ENCODE data around the gene NHLH1.

NHLH1 gene

GRCh38 chr1:160416369-160416768 lies 49.5 kb downstream of the NHLH1 start:
- Histone ChIP-seq H3K14ac (ENCODE audit: low read length) (no peak overlapping the region), H2BK120ac (ENCODE audit: insufficient read depth, low read length, poor library complexity) (no peak overlapping the region), H3K36me3 (ENCODE audit: control insufficient read depth in 1 of 2, insufficient read depth in 2 of 2, low read length in 2 of 2) (peaks cover 29 to 41% of the 10 kb centered on the region in 2 experiments), H3K27ac (ENCODE audit: low read depth, low read length) (no peak overlapping the region), H2AFZ (ENCODE audit: insufficient read depth, low read length, poor library complexity) (no peak overlapping the region), H3K4me3 (ENCODE audit: low read depth, low read length) (no peak overlapping the region), H3K27me3 (ENCODE audit: insufficient read depth, low read length) (no peaks in the 10 kb centered on the region), H3K79me2 (ENCODE audit: control insufficient read depth, insufficient read depth, low read length, poor library complexity) (no peaks in the 10 kb centered on the region), H2BK12ac (ENCODE audit: low read length) (no peak overlapping the region), H4K12ac (ENCODE audit: low read depth, low read length) (no peak overlapping the region), H3K23ac (ENCODE audit: low read length) (no peak overlapping the region), H4K8ac (ENCODE audit: low read depth, low read length) (no peak overlapping the region), H3K9ac (ENCODE audit: low read length) (no peak overlapping the region), H3K18ac (ENCODE audit: low read length) (no peak overlapping the region), H3K4ac (ENCODE audit: low read depth, low read length) (no peak overlapping the region), H3K79me1 (ENCODE audit: low read length) (no peaks in the 10 kb centered on the region), H2BK5ac (ENCODE audit: low read depth, low read length, poor library complexity) (no peak overlapping the region), H4K91ac (ENCODE audit: low read depth, low read length) (no peak overlapping the region), H2AK5ac (ENCODE audit: low read length) (no peak overlapping the region), H3K9me3 (ENCODE audit: insufficient read depth, low read depth, low read length) (no peaks in the 10 kb centered on the region), H3K4me2 (ENCODE audit: low read length) (no peak overlapping the region), H3K4me1 (ENCODE audit: control insufficient read depth in 1 of 2, insufficient read depth in 2 of 2, low read length in 2 of 2) (peaks cover 0 to 2% of the 10 kb centered on the region in 2 experiments)
- no CpG with 5 or more reads among the region's 4 CpGs for WGBS (ENCODE audit: extremely low coverage, insufficient coverage, insufficient read length)
- peak in 1 of 2 donors; percentile 53 for DNase-seq

- H3K23ac ChIP-seq (ENCODE audit: low read length), result no peak overlapping the region
- H2AFZ ChIP-seq (ENCODE audit: insufficient read depth, low read length, poor library complexity), result no peak overlapping the region
- peaks cover 29 to 47% of the 10 kb centered on the region in 2 experiments for H3K36me3 ChIP-seq (ENCODE audit: control insufficient read depth in 1 of 2, insufficient read depth in 2 of 2, low read length in 2 of 2)
- no peak overlapping the region for H2AK5ac ChIP-seq (ENCODE audit: low read length)
- no peaks in the 10 kb centered on the region for H3K79me1 ChIP-seq (ENCODE audit: low read length)
- WGBS (ENCODE audit: extremely low coverage, insufficient coverage, insufficient read length), result no CpG with 5 or more reads among the region's 6 CpGs
- no peaks in the 10 kb centered on the region for H3K79me2 ChIP-seq (ENCODE audit: control insufficient read depth, insufficient read depth, low read length, poor library complexity)
- no peak overlapping the region for H2BK5ac ChIP-seq (ENCODE audit: low read depth, low read length, poor library complexity)
- H3K18ac ChIP-seq (ENCODE audit: low read length), result no peak overlapping the region
- no peak overlapping the region for H2BK120ac ChIP-seq (ENCODE audit: insufficient read depth, low read length, poor library complexity)
- H2BK12ac ChIP-seq (ENCODE audit: low read length), result no peak overlapping the region
- H4K12ac ChIP-seq (ENCODE audit: low read depth, low read length), result no peak overlapping the region
- no peak overlapping the region for H3K4me2 ChIP-seq (ENCODE audit: low read length)
- H3K4me1 ChIP-seq (ENCODE audit: control insufficient read depth in 1 of 2, insufficient read depth in 2 of 2, low read length in 2 of 2), result peaks cover 0 to 2% of the 10 kb centered on the region in 2 experiments
- no peak overlapping the region for H3K14ac ChIP-seq (ENCODE audit: low read length)
- H3K4ac ChIP-seq (ENCODE audit: low read depth, low read length), result no peak overlapping the region
- no peak for DNase-seq
- no peak overlapping the region for H3K27ac ChIP-seq (ENCODE audit: low read depth, low read length)
- H4K8ac ChIP-seq (ENCODE audit: low read depth, low read length), result no peak overlapping the region
- H4K91ac ChIP-seq (ENCODE audit: low read depth, low read length), result no peak overlapping the region
- no peaks in the 10 kb centered on the region for H3K9me3 ChIP-seq (ENCODE audit: insufficient read depth, low read depth, low read length)
- no peaks in the 10 kb centered on the region for H3K27me3 ChIP-seq (ENCODE audit: insufficient read depth, low read length)
- H3K9ac ChIP-seq (ENCODE audit: low read length), result no peak overlapping the region
- no peak overlapping the region for H3K4me3 ChIP-seq (ENCODE audit: low read depth, low read length)
These were observed 51.6 kb downstream of the NHLH1 start for GRCh38 chr1:160418483-160418882.

DNA sequence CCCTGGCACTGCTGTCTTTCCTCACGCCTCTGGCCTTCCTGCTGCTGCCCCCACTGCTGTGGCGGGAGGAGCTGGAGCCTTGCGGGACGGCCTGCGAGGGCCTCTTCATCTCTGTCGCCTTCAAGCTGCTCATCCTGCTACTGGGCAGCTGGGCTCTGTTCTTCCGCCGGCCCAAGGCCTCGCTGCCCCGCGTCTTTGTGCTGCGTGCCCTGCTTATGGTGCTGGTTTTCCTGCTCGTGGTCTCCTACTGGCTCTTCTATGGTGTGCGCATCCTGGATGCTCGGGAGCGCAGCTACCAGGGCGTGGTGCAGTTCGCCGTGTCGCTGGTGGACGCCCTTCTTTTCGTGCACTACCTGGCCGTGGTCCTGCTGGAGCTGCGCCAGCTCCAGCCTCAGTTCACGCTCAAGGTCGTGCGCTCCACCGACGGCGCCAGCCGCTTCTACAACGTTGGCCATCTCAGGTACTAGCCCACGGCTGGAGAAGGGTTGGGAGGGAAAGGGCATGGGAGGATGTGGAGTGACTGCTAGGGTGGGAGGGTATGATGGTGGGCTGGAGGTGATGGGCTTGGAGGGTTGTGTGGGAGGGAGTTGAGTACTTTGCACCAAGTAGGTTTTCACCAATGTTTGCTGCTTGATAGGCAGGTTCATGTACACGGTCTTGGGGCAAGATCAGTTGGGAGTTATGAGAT lies 52.4 kb downstream of the NHLH1 start:
- Histone ChIP-seq H3K27me3 (ENCODE audit: insufficient read depth, low read length) (no peaks in the 10 kb centered on the region), H4K12ac (ENCODE audit: low read depth, low read length) (no peak overlapping the region), H2BK12ac (ENCODE audit: low read length) (no peak overlapping the region), H2AFZ (ENCODE audit: insufficient read depth, low read length, poor library complexity) (no peak overlapping the region), H3K18ac (ENCODE audit: low read length) (no peak overlapping the region), H3K4ac (ENCODE audit: low read depth, low read length) (no peak overlapping the region), H4K8ac (ENCODE audit: low read depth, low read length) (no peak overlapping the region), H3K27ac (ENCODE audit: low read depth, low read length) (no peak overlapping the region), H3K14ac (ENCODE audit: low read length) (no peak overlapping the region), H3K4me2 (ENCODE audit: low read length) (no peak overlapping the region), H3K36me3 (ENCODE audit: control insufficient read depth in 1 of 2, insufficient read depth in 2 of 2, low read length in 2 of 2) (peaks cover 35 to 54% of the 10 kb centered on the region in 2 experiments), H3K4me1 (ENCODE audit: control insufficient read depth in 1 of 2, insufficient read depth in 2 of 2, low read length in 2 of 2) (peaks cover 0 to 2% of the 10 kb centered on the region in 2 experiments), H2BK120ac (ENCODE audit: insufficient read depth, low read length, poor library complexity) (no peak overlapping the region), H2AK5ac (ENCODE audit: low read length) (no peak overlapping the region), H4K91ac (ENCODE audit: low read depth, low read length) (no peak overlapping the region), H3K23ac (ENCODE audit: low read length) (no peak overlapping the region), H3K79me1 (ENCODE audit: low read length) (no peaks in the 10 kb centered on the region), H3K79me2 (ENCODE audit: control insufficient read depth, insufficient read depth, low read length, poor library complexity) (no peaks in the 10 kb centered on the region), H3K9ac (ENCODE audit: low read length) (no peak overlapping the region), H2BK5ac (ENCODE audit: low read depth, low read length, poor library complexity) (no peak overlapping the region), H3K9me3 (ENCODE audit: insufficient read depth, low read depth, low read length) (no peaks in the 10 kb centered on the region), H3K4me3 (ENCODE audit: low read depth, low read length) (no peak overlapping the region)
- DNase-seq, result no peak
- no CpG with 5 or more reads among the region's 34 CpGs for WGBS (ENCODE audit: extremely low coverage, insufficient coverage, insufficient read length)

- WGBS (ENCODE audit: extremely low coverage, insufficient coverage, insufficient read length), result no CpG with 5 or more reads among the region's 4 CpGs
- H3K9me3 ChIP-seq (ENCODE audit: insufficient read depth, low read depth, low read length), result no peaks in the 10 kb centered on the region
- H3K4me1 ChIP-seq (ENCODE audit: control insufficient read depth in 1 of 2, insufficient read depth in 2 of 2, low read length in 2 of 2), result peaks cover 0 to 2% of the 10 kb centered on the region in 2 experiments
- H3K14ac ChIP-seq (ENCODE audit: low read length), result no peak overlapping the region
- no peak overlapping the region for H2BK5ac ChIP-seq (ENCODE audit: low read depth, low read length, poor library complexity)
- no peak overlapping the region for H3K9ac ChIP-seq (ENCODE audit: low read length)
- no peaks in the 10 kb centered on the region for H3K27me3 ChIP-seq (ENCODE audit: insufficient read depth, low read length)
- no peak overlapping the region for H3K23ac ChIP-seq (ENCODE audit: low read length)
- no peak for DNase-seq
- H2BK12ac ChIP-seq (ENCODE audit: low read length), result no peak overlapping the region
- no peak overlapping the region for H3K4ac ChIP-seq (ENCODE audit: low read depth, low read length)
- H3K79me1 ChIP-seq (ENCODE audit: low read length), result no peaks in the 10 kb centered on the region
- no peak overlapping the region for H3K4me2 ChIP-seq (ENCODE audit: low read length)
- H2BK120ac ChIP-seq (ENCODE audit: insufficient read depth, low read length, poor library complexity), result no peak overlapping the region
- no peak overlapping the region for H4K8ac ChIP-seq (ENCODE audit: low read depth, low read length)
- no peak overlapping the region for H4K12ac ChIP-seq (ENCODE audit: low read depth, low read length)
- no peak overlapping the region for H3K18ac ChIP-seq (ENCODE audit: low read length)
- H3K79me2 ChIP-seq (ENCODE audit: control insufficient read depth, insufficient read depth, low read length, poor library complexity), result no peaks in the 10 kb centered on the region
- no peak overlapping the region for H4K91ac ChIP-seq (ENCODE audit: low read depth, low read length)
- no peak overlapping the region for H3K4me3 ChIP-seq (ENCODE audit: low read depth, low read length)
- no peak overlapping the region for H2AFZ ChIP-seq (ENCODE audit: insufficient read depth, low read length, poor library complexity)
- H3K27ac ChIP-seq (ENCODE audit: low read depth, low read length), result no peak overlapping the region
- peaks cover 39 to 59% of the 10 kb centered on the region in 2 experiments for H3K36me3 ChIP-seq (ENCODE audit: control insufficient read depth in 1 of 2, insufficient read depth in 2 of 2, low read length in 2 of 2)
- H2AK5ac ChIP-seq (ENCODE audit: low read length), result no peak overlapping the region
These were observed 52.9 kb downstream of the NHLH1 start for GRCh38 chr1:160419838-160420169.
